Heart left ventricle (tissue), 16 donors: ENCODE data around the gene LRRC27. TPM values are rescaled to one million over a fixed set of nuclear protein-coding genes. Genes with fewer than 3 reads are reported as not detected.
A peak's percentile ranks its signal among the peaks of the same experiment; 100 is the strongest.

Experiments
- ATAC-seq, 4 donors: fragments of 200-7000 bp; cut with Tn5 transposase; one replicate each; pipeline ENCODE4 v1.9.1; 2020 to 2022; ENCODE audit warnings: moderate library complexity in 4 of 4, mild to moderate bottlenecking in 3 of 4, moderate number of reproducible peaks in 1 of 4
- DNase-seq, 5 donors: peaks; one replicate each; pipeline ENCODE4 v3.0.0-alpha.2; 2020
- H3K27ac ChIP-seq, 12 donors: fragments of 200-600 bp; sonication (generic) in 4 of 12; one replicate each; pipeline versions ENCODE4 v1.5.0 to v1.8.0; 2016 to 2022; ENCODE audit warnings: mild to moderate bottlenecking in 2 of 12
- H3K27me3 ChIP-seq, 9 donors: fragments of 200-600 bp; sonication (generic) in 2 of 9; one replicate each; pipeline versions ENCODE4 v1.5.1 to v1.8.0; 2016 to 2022; ENCODE audit warnings: mild to moderate bottlenecking in 3 of 9
- H3K36me3 ChIP-seq, 9 donors: fragments of 200-600 bp; sonication (generic) in 2 of 9; one replicate each; pipeline versions ENCODE4 v1.5.0 to v1.8.0; 2018 to 2022; ENCODE audit warnings: mild to moderate bottlenecking in 2 of 9
- H3K4me1 ChIP-seq, 12 donors: fragments of 200-600 bp; sonication (generic) in 4 of 12; one replicate each; pipeline versions ENCODE4 v1.5.0 to v1.8.0; 2016 to 2022; ENCODE audit warnings: mild to moderate bottlenecking in 3 of 12
- H3K4me3 ChIP-seq, 12 donors: fragments of 200-600 bp; sonication (generic) in 4 of 12; one replicate each; pipeline versions ENCODE4 v1.5.0 to v1.8.0; 2017 to 2022; ENCODE audit warnings: mild to moderate bottlenecking in 9 of 12, moderate library complexity in 4 of 12
- H3K9me3 ChIP-seq, 12 donors: fragments of 200-600 bp; sonication (generic) in 4 of 12; one replicate each; pipeline versions ENCODE4 v1.5.0 to v1.8.0; 2016 to 2022; ENCODE audit warnings: mild to moderate bottlenecking in 1 of 12
- CTCF ChIP-seq, 12 donors: fragments of 200-600 bp; sonication (generic) in 4 of 12; IDR thresholded peaks; one replicate each; pipeline versions ENCODE4 v1.5.0 to v1.8.0; 2018 to 2022; ENCODE audit warnings: antibody characterized with exemption in 12 of 12, mild to moderate bottlenecking in 5 of 12
- POLR2A ChIP-seq, 2 donors: fragments of 450-650 bp; IDR thresholded peaks; one replicate each; pipeline ENCODE4 v1.6.1; 2017; ENCODE audit warnings: antibody characterized with exemption in 2 of 2, mild to moderate bottlenecking in 2 of 2, moderate library complexity in 2 of 2
- WGBS, 4 donors: extraction: QIAGEN DNeasy Blood & Tissue Kit in 2 of 4; methylation state at CpG; one replicate each; pipeline versions ENCODE4 v1.1.5 to v1.1.7; 2013 to 2018; 5-methylcytosine and 5-hydroxymethylcytosine counted together
- intact Hi-C, 10 donors: fragments of 100-400 bp; cut with DNase I; formaldehyde crosslinking; loops; one replicate each; pipeline versions ENCODE4 v1.11.1 to v1.14.2; 2022
- polyA plus RNA-seq, 2 donors: library from polyadenylated mRNA; stranded (reverse); fragments of 200-250 nt; gene quantifications; one replicate each; pipeline ENCODE4 v1.2.3, GENCODE V29; 2013
- total RNA-seq, 9 donors: library from RNA; depleted of rRNA in 2 of 9; stranded (reverse); fragments of >200 nt in 2 of 9; fragmentation: NEBNext Ultra II Directional in 3 of 9; extraction: Animal tissue kit (Norgen Biotek cat#: 25700) in 3 of 9; gene quantifications; one replicate each; pipeline versions ENCODE4 v1.1.0 to v1.2.4, GENCODE V29; 2016 to 2023
- donor health status: ischemic (EF 13 %, LVEDD 7.1; RV severe dilation, severe dysfunction).
- donor health status: healthy with polysubstance abuse.
- donor health status: DM: no; HTN: yes; CAD: no.
- donor health status: DM: no; HTN: no; CAD: no.
- donor health status: ischemic (EF 25% LVEDD 6.9; RV normal size, moderate dysfunction).
- donor health status: ischemic (EF 25% LVEDD 5.7; RV mildly dilated, moderate dysfunction).
- donor health status: healthy.
- donor health status: DM: yes; HTN: yes; CAD: no.
- donor health status: ischemic (EF 35%, LVEDD 5.7; RV mildly dilated, moderate dysfunction).
- donor health status: nonischemic (EF 11% LVEDD 7.7; RV severe dilation, severe dysfunction).
- donor health status: DM: yes; HTN: yes; CAD: no.
- donor health status: PGD.
- donor health status: ischemic (EF 29% LVEDD 5.4; RV normal size, mild dysfunction).
- donor health status: nonischemic (EF 23%, LVEDD 6.1; RV moderate dilation, normal function).

The LRRC27 gene
- total and polyA plus RNA-seq, 11 donors, result 2.6 to 8.9 (median 5.1) TPM

- ATAC-seq (no peak), DNase-seq (peak in 1 of 5 donors; percentile 5)
- H3K36me3 ChIP-seq, result no peaks in the 10 kb centered on the region
- peaks cover 0 to 9% (median 0%) of the 10 kb centered on the region in 12 donors for H3K9me3 ChIP-seq
- WGBS, 4 donors, result 57 to 77% (median 64%) methylated on average over 2 of the region's 2 CpGs
- no peak overlapping the region for H3K4me3 ChIP-seq
- intact Hi-C loops, result loop anchor here in 2 of 10 donors (10.0 kb wide), 1 partner anchor 263 kb away; no protein-coding TSS in a partner anchor
- peaks cover 0 to 8% (median 0%) of the 10 kb centered on the region in 12 donors for H3K4me1 ChIP-seq
- TF ChIP-seq CTCF (IDR thresholded peaks at IDR 0.05) (no peak), POLR2A (IDR thresholded peaks at IDR 0.05) (no peak)
- no peak overlapping the region for H3K27ac ChIP-seq
- H3K27me3 ChIP-seq, result no peaks in the 10 kb centered on the region
These were observed 49.7 kb downstream of the LRRC27 start for GRCh38 chr10:132381741-132382140.

GRCh38 chr10:132382231-132382922 lies 50.4 kb downstream of the LRRC27 start:
- ATAC-seq, result no peak
- WGBS, 4 donors, result 82 to 90% (median 89%) methylated on average over 16 of the region's 16 CpGs
- no peak overlapping the region for H3K27ac ChIP-seq
- TF ChIP-seq CTCF (IDR thresholded peaks at IDR 0.05) (no peak), POLR2A (IDR thresholded peaks at IDR 0.05) (no peak)
- no peak overlapping the region for H3K4me3 ChIP-seq
- peaks cover 0 to 9% (median 0%) of the 10 kb centered on the region in 12 donors for H3K9me3 ChIP-seq
- peak in 1 of 5 donors; percentile 18 for DNase-seq
- intact Hi-C loops, result loop anchor here in 2 of 10 donors (10.0 kb wide), 1 partner anchor 262 kb away; no protein-coding TSS in a partner anchor
- peaks cover 0 to 8% (median 0%) of the 10 kb centered on the region in 12 donors for H3K4me1 ChIP-seq
- H3K27me3 ChIP-seq, result no peaks in the 10 kb centered on the region
- no peaks in the 10 kb centered on the region for H3K36me3 ChIP-seq

GRCh38 chr10:132383101-132383500 lies 51.1 kb downstream of the LRRC27 start:
- Histone ChIP-seq H3K9me3 (peaks cover 0 to 9% (median 0%) of the 10 kb centered on the region in 12 donors), H3K36me3 (no peaks in the 10 kb centered on the region), H3K4me3 (no peak overlapping the region), H3K27me3 (no peaks in the 10 kb centered on the region), H3K4me1 (peaks cover 0 to 13% (median 2%) of the 10 kb centered on the region in 12 donors), H3K27ac (no peak overlapping the region)
- TF ChIP-seq POLR2A (IDR thresholded peaks at IDR 0.05) (no peak), CTCF (IDR thresholded peaks at IDR 0.05) (no peak)
- intact Hi-C loops, result loop anchor here in 2 of 10 donors (10.0 kb wide), 1 partner anchor 262 kb away; no protein-coding TSS in a partner anchor
- peak in 1 of 5 donors; percentile 28 for DNase-seq
- no peak for ATAC-seq
- WGBS, 4 donors, result 78 to 84% (median 81%) methylated on average over 8 of the region's 8 CpGs

GRCh38 chr10:132383751-132384196 lies 51.8 kb downstream of the LRRC27 start:
- WGBS, 4 donors, result 61 to 71% (median 65%) methylated on average over 8 to 13 of the region's 13 CpGs

More at GRCh38 chr10:132383751-132384196, 51.8 kb downstream of the LRRC27 start:
- Histone ChIP-seq H3K27me3 (no peaks in the 10 kb centered on the region), H3K9me3 (peaks cover 0 to 9% (median 0%) of the 10 kb centered on the region in 12 donors), H3K4me3 (no peak overlapping the region), H3K36me3 (no peaks in the 10 kb centered on the region), H3K27ac (no peak overlapping the region), H3K4me1 (peaks cover 0 to 14% (median 2%) of the 10 kb centered on the region in 12 donors)
- no peak for TF ChIP-seq CTCF (IDR thresholded peaks at IDR 0.05)
- no peak for TF ChIP-seq POLR2A (IDR thresholded peaks at IDR 0.05)
- DNase-seq (peak in 2 of 5 donors; percentile 19 to 28), ATAC-seq (no peak)
- intact Hi-C loops, result loop anchor here in 2 of 10 donors (10.0 kb wide), 1 partner anchor 261 kb away; no protein-coding TSS in a partner anchor
